ENCODE measurements around the gene HAPLN3.
"Not testable (repeated sequence)": the region's sequence is repeated elsewhere in the genome, so short reads cannot be mapped to it uniquely, and the experiment has no call there.

HAPLN3 gene, protein sequence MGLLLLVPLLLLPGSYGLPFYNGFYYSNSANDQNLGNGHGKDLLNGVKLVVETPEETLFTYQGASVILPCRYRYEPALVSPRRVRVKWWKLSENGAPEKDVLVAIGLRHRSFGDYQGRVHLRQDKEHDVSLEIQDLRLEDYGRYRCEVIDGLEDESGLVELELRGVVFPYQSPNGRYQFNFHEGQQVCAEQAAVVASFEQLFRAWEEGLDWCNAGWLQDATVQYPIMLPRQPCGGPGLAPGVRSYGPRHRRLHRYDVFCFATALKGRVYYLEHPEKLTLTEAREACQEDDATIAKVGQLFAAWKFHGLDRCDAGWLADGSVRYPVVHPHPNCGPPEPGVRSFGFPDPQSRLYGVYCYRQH

GRCh38 chr15:88894819-88895767, at the start of gene HAPLN3:
TSS of gene HAPLN3 (minus strand) at chr15:88895544. CDS start at chr15:88887298, 8,246 bp downstream.
- DNase-seq, result peak; percentile 49

DNA sequence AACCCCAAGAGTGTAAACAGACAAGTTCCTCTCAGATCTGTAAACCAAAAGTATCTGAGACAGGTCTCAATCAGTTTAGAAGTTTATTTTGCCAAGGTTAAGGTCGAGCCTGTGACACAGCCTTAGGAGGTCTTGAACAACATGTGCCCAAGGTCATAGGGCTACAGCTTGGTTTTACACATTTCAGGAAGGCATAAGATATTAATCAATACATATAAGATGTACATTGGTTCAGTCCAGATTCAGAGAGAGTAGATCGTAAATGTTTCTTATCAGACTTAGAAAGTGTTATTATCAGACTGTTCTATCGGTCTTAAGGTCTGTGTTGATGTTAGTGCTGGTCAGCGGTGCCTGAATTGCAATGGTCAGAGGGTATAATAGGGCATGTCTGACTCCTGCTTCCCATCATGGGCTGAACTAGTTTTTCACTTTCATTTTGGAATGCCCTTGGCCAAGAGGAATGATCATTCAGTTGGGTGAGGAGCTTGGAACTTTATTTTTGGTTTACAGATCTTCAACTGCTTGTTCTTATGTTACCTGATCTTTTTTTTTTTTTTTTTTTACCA, 44.8 kb upstream of the HAPLN3 start:
- no peak for DNase-seq

DNA sequence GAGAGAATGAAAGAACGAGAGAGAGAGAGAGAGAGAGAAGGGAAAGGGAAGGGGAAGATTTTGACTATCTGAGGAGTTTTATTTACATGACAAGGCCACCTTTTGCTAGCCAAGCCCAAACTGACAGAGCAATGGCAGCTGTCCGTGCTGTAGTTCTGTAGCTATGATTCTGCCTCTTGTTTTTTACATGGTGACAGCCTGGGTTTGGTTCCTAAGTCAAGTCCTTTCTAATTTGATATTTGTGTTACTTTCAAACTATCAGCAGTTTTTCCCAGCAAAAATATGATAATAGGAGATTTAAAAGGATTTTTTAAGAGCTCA, 44.1 kb upstream of the HAPLN3 start:
- DNase-seq, result no peak

DNA sequence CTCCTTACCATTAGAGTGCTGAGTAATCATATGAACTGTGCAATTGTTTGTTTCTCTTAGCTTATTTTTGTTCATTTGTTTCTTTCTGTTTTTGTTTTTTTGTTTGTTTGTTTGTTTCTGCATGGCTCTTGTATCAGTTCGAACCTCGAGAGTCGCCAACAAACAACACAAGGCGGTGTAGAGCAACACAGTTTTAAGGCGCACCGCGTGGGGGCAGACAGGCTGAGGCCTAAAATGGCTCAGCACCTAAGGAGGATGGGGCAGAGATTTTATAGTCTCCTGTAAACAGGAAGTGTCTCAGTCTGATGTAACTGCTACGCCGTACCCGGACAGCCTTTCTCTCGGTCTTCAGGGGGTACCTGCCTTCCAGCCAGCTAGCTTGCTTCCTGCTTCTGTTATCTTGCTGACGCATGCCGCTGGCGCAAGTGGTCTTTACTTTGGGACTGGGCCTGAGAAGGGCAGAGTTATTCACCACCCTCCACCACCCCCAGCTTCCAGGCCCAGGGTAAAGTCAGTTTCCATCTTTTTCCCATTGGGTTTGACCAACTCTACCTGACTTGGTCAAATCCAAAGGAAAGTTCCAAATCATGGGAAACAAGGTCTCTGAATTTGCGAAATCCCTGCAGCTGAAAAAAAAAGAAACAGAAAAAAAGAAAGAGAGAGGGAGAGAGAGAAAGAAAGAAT, 43.6 kb upstream of the HAPLN3 start:
- DNase-seq, result peak; percentile 7

DNA sequence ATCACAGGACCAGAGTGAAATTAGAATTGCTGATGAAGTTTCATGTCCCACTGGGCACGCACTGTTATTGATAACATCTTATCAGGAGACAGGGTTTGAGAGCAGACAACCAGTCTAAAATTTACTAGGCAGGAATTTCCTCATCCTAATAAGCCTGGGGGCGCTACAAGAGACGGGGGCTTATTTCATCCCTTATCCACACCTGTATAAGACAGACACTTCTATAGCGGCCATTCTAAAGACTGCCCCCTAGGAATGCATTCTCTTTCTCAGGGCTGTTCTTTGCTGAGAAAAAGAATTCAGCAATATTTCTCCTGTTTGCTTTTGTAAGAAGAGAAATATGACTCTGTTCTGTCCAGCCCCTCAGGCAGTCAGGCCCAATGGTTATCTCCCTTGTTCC, 39.1 kb upstream of the HAPLN3 start:
- DNase-seq, result not testable (repeated sequence)

GRCh38 chr15:88932875-88933330, 37.6 kb upstream of the HAPLN3 start:
- DNase-seq, result no peak

- DNase-seq, result no peak
Measured at GRCh38 chr15:88932271-88932874, 37.0 kb upstream of the HAPLN3 start.

GRCh38 chr15:88930579-88930978, 35.2 kb upstream of the HAPLN3 start:
- DNase-seq, result no peak

DNA sequence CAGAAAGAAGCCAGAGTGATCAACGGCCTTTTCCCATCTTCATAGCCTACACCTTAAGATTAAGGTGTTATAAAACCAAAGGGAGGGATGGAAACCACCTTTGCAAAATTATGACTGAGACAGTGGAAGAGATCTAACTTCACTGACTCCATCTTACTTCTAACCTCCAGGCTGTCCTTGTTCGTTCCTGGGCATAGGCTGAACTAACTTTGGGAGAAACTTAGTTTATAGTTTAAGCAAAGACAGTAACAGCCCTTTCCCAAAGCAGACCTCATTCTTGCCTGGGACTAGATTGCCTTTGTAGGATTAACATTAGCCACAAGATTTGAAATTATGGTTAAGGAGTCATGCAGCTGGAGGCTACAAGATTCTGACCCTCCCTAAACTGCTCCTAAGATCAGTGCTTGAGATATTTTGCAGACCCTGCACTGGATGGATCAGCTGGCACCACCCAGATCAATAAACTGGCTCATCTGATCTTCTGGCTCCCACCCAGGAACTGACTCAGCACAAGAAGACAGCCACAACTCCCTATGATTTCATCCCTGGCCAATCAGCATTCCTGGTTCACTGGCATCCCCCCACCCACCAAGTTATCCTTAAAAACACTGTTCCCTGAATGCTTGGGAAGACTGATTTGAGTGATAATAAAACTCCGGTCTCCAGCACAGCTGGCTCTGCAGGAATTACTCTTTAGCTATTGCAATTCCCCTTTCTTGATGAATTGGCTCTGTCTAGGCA, 34.2 kb upstream of the HAPLN3 start:
- DNase-seq, result peak; percentile 53

DNA sequence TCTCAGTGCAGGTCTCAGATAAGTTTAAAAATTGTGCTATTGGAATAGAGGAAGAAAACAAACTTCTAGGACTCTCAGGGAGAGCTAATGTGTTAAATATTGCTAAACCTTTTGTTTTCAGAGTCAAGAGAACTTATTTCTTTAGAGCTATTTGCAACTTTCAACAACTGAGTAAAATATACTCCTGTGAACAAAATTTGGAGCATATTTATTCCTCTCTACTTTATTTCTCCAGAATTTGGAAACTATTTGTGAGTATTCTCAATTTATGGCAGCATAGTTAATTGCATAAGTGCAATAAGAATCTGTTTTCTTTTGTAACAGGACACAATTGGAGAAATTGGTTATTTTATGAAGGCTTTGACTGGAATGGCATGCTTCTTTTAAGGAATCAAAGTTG, 32.8 kb upstream of the HAPLN3 start:
- DNase-seq, result not testable (repeated sequence)

GRCh38 chr15:88925648-88926047, 30.3 kb upstream of the HAPLN3 start:
- not testable (repeated sequence) for DNase-seq

DNA sequence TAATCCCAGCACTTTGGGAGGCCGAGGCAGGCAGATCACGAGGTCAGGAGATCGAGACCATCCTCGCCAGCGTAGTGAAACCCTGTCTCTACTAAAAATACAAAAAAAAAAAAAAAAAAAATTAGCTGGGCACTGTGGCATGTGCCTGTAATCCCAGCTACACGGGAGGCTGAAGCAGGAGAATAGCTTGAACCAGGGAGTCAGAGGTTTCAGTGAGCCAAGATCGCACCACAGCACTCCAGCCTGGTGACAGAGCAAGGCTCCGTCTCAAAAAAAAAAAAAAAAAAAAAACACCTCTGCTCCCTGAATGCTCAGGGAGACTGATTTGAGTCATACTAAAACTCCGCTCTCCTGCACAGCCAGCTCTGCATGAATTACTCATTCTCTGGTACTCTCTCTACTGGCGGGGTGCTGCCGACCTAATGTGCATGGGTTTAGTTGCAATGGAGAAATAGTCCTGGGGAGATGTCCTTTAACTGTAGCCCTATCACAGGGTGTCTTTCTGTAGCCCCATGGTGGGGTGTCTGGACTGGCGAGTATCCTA, 25.6 kb upstream of the HAPLN3 start:
- peak; percentile 90 for DNase-seq

GRCh38 chr15:88920186-88920891, 25.0 kb upstream of the HAPLN3 start:
- DNase-seq, result peak; percentile 71

- peak; percentile 99 for DNase-seq
Measured at GRCh38 chr15:88918738-88919137, 23.4 kb upstream of the HAPLN3 start.

DNA sequence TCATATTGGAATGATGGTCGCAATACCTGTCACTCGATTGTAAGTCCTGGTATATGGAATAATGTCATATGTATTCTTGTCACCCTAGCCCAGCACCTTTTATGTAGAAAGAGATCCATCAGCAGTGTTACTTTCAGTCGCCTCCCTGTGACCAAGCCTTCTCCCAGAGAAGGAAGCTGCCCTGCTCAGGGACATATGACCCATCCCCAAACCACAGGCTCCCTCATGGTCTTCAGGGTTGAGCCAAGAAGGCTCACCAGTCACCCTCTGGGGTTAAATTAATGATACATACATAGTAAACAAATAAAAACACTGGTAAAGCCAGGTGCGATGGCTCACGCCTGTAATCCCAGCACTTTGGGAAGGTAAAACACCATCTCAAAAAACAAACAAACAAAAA, 22.4 kb upstream of the HAPLN3 start:
- no peak for DNase-seq

DNA sequence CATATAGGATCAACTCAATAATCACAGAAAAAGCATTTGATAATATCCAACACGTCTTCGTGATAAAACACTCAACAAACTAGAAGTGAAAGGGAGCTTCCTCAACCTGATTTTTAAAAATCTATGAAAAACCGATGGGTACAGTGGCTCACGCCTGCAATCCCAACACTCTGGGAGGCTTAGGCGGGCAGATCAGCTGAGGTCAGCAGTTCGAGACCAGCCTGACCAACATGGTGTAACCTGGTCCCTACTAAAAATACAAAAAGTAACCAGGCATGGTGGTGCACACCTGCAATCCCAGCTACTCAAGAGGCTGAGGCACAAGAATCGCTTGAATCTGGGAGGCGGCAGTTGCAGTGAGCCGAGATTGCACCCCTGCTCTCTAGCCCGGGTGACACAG, 20.0 kb upstream of the HAPLN3 start:
- DNase-seq, result no peak

GRCh38 chr15:88913850-88914169, 18.5 kb upstream of the HAPLN3 start:
- no peak for DNase-seq

DNA sequence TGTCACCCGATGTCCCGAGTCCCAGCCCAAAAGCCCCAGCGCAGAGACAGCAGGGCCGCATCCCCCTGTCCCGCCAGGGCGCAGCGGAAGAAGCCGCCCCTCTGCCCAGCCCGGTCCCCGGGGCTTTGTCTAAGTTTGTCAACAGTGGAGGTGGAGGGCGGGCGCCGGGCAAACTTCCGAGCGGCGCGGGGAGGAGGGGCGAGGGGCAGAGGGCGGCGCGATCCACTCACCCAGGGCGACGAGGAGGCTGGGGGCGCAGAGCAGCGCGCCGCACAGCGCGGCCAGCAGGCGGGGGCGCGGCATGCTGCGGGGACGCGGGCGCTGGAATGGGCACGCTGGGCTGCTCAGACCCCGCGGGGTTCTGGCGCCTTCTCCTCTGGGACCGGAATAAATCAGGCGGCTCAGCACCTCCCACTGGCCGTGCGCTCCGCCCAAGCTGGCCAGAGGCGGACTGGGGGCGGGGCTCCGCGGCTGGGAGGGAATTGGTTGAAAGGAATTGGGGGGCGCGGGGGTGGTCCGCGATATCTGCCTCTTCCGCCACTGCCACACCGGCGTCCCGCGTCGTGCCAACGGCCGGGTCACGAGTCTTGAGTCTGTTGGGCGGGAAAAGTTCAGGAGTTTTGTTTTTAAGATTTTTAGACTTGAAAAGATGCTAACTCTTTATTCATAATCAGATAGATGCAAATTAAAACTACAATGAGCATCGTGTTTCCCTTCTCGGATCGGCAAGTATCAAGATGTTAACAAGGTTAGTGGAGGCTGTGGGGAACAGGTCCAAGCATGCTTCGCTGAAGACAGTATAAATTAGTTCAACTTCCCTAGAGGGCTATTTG, 17.9 kb upstream of the HAPLN3 start, which contains the start of gene MFGE8:
Gene MFGE8, minus strand, starts transcription at position 363 of the 833 bp plus-strand sequence. Its CDS starts 60 bp downstream, at position 303.
- peak; percentile 74 for DNase-seq

DNA sequence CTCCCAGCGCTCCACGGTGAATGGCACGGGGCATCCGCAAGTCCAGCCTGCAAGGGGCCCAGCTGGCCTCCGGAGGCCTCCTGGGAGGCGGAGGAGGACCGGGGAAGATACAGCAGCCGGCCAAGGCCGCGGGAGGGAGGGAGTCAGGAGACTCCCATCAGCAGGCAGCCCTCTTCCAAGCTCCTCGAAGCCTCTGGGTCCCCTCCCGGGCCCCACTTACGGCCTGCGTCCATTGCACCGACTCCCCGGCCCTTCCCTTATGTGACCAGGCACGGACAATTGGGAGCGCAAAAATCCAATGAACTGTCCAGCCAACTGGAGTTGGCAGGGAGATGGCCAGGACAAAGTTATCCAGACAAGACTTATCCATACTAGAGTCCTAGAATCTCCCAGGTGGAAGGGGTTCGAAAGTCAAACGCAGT, 17.2 kb upstream of the HAPLN3 start:
- no peak for DNase-seq

- DNase-seq, result peak; percentile 51
Measured at GRCh38 chr15:88911766-88912118, 16.4 kb upstream of the HAPLN3 start.

Data from fibroblast of skin of right biceps (primary cell).